Spleen (tissue), 7 donors: ENCODE measurements around the gene AUH.

Source experiments
- CTCF ChIP-seq, 11 experiments: fragments of 200-600 bp in 7 of 11; fragments of 450-650 bp in 4 of 11; sonication (generic) in 4 of 11; IDR thresholded peaks in 8 of 11; conservative IDR thresholded peaks in 3 of 11; 1 replicate in 7 of 11; 2 replicates in 4 of 11; pipeline versions ENCODE4 v1.4.0 to v1.8.0; 2016 to 2021; ENCODE audit warnings: antibody characterized with exemption in 11 of 11, inconsistent platforms in 4 of 11, mild to moderate bottlenecking in 1 of 11
- POLR2A ChIP-seq, 3 donors: fragments of 450-650 bp; IDR thresholded peaks; one replicate each; pipeline ENCODE4 v1.5.1; 2017; ENCODE audit warnings: antibody characterized with exemption in 3 of 3, mild to moderate bottlenecking in 1 of 3
- POLR2AphosphoS5 ChIP-seq, 3 donors: sonication (generic); formaldehyde crosslinking; IDR thresholded peaks; one replicate each; pipeline ENCODE4 v1.5.1; 2017; ENCODE audit warnings: antibody characterized with exemption in 3 of 3
- donor health status: DM: no; HTN: no; CAD: no; lungs with moderate emphysema.
- donor health status: DM: no; HTN: no; CAD: no.
- donor health status: DM: no; HTN: no; CAD: no.

- TF ChIP-seq CTCF (IDR thresholded peaks at IDR 0.05 in 8 of 11, conservative IDR thresholded peaks at IDR 0.05 in 3 of 11): no peak
- no peak for TF ChIP-seq POLR2AphosphoS5 (IDR thresholded peaks at IDR 0.05)
- no peak for TF ChIP-seq POLR2A (IDR thresholded peaks at IDR 0.05)
Observed at GRCh38 chr9:91271156-91271555, 90.6 kb downstream of the AUH start.
